ENCODE measurements around the gene ADAM12. TPM values are rescaled to one million over a fixed set of nuclear protein-coding genes. Genes with fewer than 3 reads are reported as not detected.

ADAM12 gene
- total and polyA plus RNA-seq, 2 of the 13 experiments (the other 11 are each of a cell fraction or from before 2014, with no cell fraction given) = not detected

DNA sequence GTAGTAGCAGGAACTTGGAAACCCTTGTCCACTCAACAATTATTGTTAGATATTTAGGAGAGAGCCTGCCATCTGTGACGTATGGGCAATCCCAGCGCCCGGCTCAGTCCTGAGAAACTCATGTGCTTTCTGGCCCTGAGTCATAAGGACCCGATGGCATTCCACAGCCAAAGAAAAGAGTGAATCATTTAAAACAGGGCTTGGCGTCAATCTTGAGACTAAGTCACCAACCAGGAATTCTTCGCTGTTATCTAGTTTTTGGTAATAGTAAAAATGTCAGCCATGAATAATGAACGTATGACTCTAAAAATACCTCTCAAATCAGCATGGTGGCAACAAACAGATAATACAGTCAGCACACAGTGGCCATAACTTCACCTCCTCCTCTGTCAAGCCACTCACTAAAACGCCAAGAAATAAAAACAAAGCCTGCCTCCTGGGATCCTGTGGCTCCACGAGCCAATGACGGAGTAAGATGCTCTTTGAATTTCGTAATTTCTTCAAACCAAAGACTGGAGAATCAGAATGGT lies 140.8 kb downstream of the ADAM12 start:
- DNase-seq (ENCODE audit: low spot score) = no peak
- Histone ChIP-seq H3K27me3 (ENCODE audit: control insufficient read depth in 1 of 2, insufficient read depth in 2 of 2, low read length in 2 of 2) (peaks cover 0 to 10% of the 10 kb centered on the region in 2 experiments; a peak in 3 of 5 replicates), H4K20me1 (ENCODE audit: insufficient read depth, low read length) (no peaks in the 10 kb centered on the region), H3K79me2 (ENCODE audit: insufficient read depth, low read length) (no peaks in the 10 kb centered on the region), H3K9ac (ENCODE audit: insufficient read depth, low read depth, low read length) (no peak overlapping the region), H2AFZ (ENCODE audit: low read length) (no peak overlapping the region), H3K4me2 (ENCODE audit: low read depth, low read length) (no peak overlapping the region), H3K4me3 (replicated peaks in 1 of 3; ENCODE audit: insufficient read depth in 1 of 3, low read depth in 2 of 3, low read length in 3 of 3) (no peak overlapping the region), H3K27ac (ENCODE audit: extremely low read length, insufficient read depth, low read length) (no peak overlapping the region), H3K36me3 (replicated peaks in 1 of 2; ENCODE audit: control insufficient read depth in 1 of 2, insufficient read depth in 2 of 2, low read length in 2 of 2) (no peaks in the 10 kb centered on the region), H3K9me3 (ENCODE audit: low read length) (peaks cover 9% of the 10 kb centered on the region), H3K4me1 (ENCODE audit: insufficient read depth, low read length) (no peaks in the 10 kb centered on the region)
- ChIA-PET CTCF (ENCODE audit: low intra/inter-chr PET ratio, low total read pairs) (no interaction called here), POLR2A (no interaction called here)
- intact Hi-C loops (cut with micrococcal nuclease; ENCODE audit: unreplicated experiment) (no loop called here), in situ Hi-C loops (cut with HindIII; ENCODE audit: extremely low pct_ligation_motif_present, low pct_unique_long_range_greater_than_20kb) (no loop called here)
- no TSS peak for BruUV-seq (replicated peaks)
- ATAC-seq = no peak
- 20% methylated on average over 11 of the region's 11 CpGs for WGBS (ENCODE audit: low lambda C conversion rate)
- no peak for FAIRE-seq
- TF ChIP-seq PAWR (CRISPR knock-in tag; IDR thresholded peaks at IDR 0.05; ENCODE audit: borderline replicate concordance) (no peak), ZNF614 (CRISPR knock-in tag; IDR thresholded peaks at IDR 0.05; ENCODE audit: borderline replicate concordance) (no peak), PHF8 (CRISPR knock-in tag; IDR thresholded peaks at IDR 0.05) (no peak), MYNN (CRISPR knock-in tag; IDR thresholded peaks at IDR 0.05; ENCODE audit: low read depth) (no peak), KLF6 (CRISPR knock-in tag; IDR thresholded peaks at IDR 0.05) (no peak), BORCS8-MEF2B (CRISPR knock-in tag; IDR thresholded peaks at IDR 0.05) (no peak), REL (CRISPR knock-in tag; conservative IDR thresholded peaks at IDR 0.05) (no peak), DMAP1 (CRISPR knock-in tag; IDR thresholded peaks at IDR 0.05) (no peak), ISL2 (CRISPR knock-in tag; IDR thresholded peaks at IDR 0.05) (no peak)
- TF ChIP-seq, protein P1, sequence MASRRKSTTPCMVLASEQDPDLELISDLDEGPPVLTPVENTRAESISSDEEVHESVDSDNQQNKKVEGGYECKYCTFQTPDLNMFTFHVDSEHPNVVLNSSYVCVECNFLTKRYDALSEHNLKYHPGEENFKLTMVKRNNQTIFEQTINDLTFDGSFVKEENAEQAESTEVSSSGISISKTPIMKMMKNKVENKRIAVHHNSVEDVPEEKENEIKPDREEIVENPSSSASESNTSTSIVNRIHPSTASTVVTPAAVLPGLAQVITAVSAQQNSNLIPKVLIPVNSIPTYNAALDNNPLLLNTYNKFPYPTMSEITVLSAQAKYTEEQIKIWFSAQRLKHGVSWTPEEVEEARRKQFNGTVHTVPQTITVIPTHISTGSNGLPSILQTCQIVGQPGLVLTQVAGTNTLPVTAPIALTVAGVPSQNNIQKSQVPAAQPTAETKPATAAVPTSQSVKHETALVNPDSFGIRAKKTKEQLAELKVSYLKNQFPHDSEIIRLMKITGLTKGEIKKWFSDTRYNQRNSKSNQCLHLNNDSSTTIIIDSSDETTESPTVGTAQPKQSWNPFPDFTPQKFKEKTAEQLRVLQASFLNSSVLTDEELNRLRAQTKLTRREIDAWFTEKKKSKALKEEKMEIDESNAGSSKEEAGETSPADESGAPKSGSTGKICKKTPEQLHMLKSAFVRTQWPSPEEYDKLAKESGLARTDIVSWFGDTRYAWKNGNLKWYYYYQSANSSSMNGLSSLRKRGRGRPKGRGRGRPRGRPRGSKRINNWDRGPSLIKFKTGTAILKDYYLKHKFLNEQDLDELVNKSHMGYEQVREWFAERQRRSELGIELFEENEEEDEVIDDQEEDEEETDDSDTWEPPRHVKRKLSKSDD (CRISPR knock-in tag; IDR thresholded peaks at IDR 0.05; ENCODE audit: low read depth) = no peak
- TF ChIP-seq, protein P2, sequence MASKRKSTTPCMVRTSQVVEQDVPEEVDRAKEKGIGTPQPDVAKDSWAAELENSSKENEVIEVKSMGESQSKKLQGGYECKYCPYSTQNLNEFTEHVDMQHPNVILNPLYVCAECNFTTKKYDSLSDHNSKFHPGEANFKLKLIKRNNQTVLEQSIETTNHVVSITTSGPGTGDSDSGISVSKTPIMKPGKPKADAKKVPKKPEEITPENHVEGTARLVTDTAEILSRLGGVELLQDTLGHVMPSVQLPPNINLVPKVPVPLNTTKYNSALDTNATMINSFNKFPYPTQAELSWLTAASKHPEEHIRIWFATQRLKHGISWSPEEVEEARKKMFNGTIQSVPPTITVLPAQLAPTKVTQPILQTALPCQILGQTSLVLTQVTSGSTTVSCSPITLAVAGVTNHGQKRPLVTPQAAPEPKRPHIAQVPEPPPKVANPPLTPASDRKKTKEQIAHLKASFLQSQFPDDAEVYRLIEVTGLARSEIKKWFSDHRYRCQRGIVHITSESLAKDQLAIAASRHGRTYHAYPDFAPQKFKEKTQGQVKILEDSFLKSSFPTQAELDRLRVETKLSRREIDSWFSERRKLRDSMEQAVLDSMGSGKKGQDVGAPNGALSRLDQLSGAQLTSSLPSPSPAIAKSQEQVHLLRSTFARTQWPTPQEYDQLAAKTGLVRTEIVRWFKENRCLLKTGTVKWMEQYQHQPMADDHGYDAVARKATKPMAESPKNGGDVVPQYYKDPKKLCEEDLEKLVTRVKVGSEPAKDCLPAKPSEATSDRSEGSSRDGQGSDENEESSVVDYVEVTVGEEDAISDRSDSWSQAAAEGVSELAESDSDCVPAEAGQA (IDR thresholded peaks at IDR 0.05; ENCODE audit: low read depth) = no peak
- TF ChIP-seq, protein P2 (CRISPR knock-in tag; IDR thresholded peaks at IDR 0.05; ENCODE audit: borderline replicate concordance) = no peak
- TF ChIP-seq, protein P3, sequence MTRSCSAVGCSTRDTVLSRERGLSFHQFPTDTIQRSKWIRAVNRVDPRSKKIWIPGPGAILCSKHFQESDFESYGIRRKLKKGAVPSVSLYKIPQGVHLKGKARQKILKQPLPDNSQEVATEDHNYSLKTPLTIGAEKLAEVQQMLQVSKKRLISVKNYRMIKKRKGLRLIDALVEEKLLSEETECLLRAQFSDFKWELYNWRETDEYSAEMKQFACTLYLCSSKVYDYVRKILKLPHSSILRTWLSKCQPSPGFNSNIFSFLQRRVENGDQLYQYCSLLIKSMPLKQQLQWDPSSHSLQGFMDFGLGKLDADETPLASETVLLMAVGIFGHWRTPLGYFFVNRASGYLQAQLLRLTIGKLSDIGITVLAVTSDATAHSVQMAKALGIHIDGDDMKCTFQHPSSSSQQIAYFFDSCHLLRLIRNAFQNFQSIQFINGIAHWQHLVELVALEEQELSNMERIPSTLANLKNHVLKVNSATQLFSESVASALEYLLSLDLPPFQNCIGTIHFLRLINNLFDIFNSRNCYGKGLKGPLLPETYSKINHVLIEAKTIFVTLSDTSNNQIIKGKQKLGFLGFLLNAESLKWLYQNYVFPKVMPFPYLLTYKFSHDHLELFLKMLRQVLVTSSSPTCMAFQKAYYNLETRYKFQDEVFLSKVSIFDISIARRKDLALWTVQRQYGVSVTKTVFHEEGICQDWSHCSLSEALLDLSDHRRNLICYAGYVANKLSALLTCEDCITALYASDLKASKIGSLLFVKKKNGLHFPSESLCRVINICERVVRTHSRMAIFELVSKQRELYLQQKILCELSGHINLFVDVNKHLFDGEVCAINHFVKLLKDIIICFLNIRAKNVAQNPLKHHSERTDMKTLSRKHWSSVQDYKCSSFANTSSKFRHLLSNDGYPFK (CRISPR knock-in tag; IDR thresholded peaks at IDR 0.05; ENCODE audit: borderline replicate concordance) = no peak
